ENCODE data around the gene TOE1. TPM values are rescaled to one million over a fixed set of nuclear protein-coding genes. Genes with fewer than 3 reads are reported as not detected.
"Not testable (repeated sequence)": the region's sequence is repeated elsewhere in the genome, so short reads cannot be mapped to it uniquely, and the experiment has no call there.

Gene TOE1
- total RNA-seq (10 to 100 TPM in 1 of 4 donors, 1 to 10 TPM in 3; 7.1 to 10.5 (median 7.3) TPM), polyA plus RNA-seq (10 to 100 TPM; 11.4 to 12.9 (median 12.0) TPM)

- peak; percentile 96 for DNase-seq
- H3K4me1 ChIP-seq = peaks cover 0 to 30% (median 28%) of the 10 kb centered on the region in 4 donors
- no peaks in the 10 kb centered on the region for H3K9me3 ChIP-seq
- TF ChIP-seq EP300 (IDR thresholded peaks at IDR 0.05) (no peak), POLR2A (IDR thresholded peaks at IDR 0.05) (peak; percentile 58 to 60), POLR2AphosphoS5 (IDR thresholded peaks at IDR 0.05) (peak; percentile 37 to 82 (median 64))
- WGBS, 2 donors = 0 to 1% methylated on average over 70 of the region's 70 CpGs
- H3K4me3 ChIP-seq = peak within 1 kb of the TSS; percentile 67 to 88 (median 76)
- peaks cover 23 to 34% (median 30%) of the 10 kb centered on the region in 4 donors for H3K36me3 ChIP-seq
- no peaks in the 10 kb centered on the region for H3K27me3 ChIP-seq
- intact Hi-C loops (cut with DNase I) = loop anchor here (1.0 to 5.0 kb wide), 4 partner anchors 36 to 462 kb away; partner anchors contain the start of genes MAST2, TESK2 and UROD
- peak within 1 kb of the TSS; percentile 92 to 98 (median 96) for H3K27ac ChIP-seq
These were observed at the start of gene TOE1, which contains the start of gene MUTYH for GRCh38 chr1:45339789-45340558. Gene TOE1, plus strand, starts transcription at chr1:45340170. Its CDS starts 83 bp downstream, at chr1:45340253. Gene MUTYH, minus strand, starts transcription at chr1:45340440. Its CDS starts 5,935 bp downstream, at chr1:45334505.

GRCh38 chr1:45291002-45291401, 49.0 kb upstream of the TOE1 start:
- H3K27ac ChIP-seq, DNase-seq, H3K9me3 ChIP-seq, H3K27me3 ChIP-seq, H3K36me3 ChIP-seq, H3K4me3 ChIP-seq, H3K4me1 ChIP-seq: not testable (repeated sequence)
- intact Hi-C loops (cut with DNase I) = loop anchor here (10.0 kb wide), 1 partner anchor 576 kb away; no protein-coding TSS in a partner anchor
- WGBS, 2 donors = 84 to 89% methylated on average over 6 of the region's 6 CpGs

GRCh38 chr1:45291716-45292115, 48.3 kb upstream of the TOE1 start:
- H3K36me3 ChIP-seq = no peaks in the 10 kb centered on the region
- no peak overlapping the region for H3K27ac ChIP-seq
- TF ChIP-seq POLR2AphosphoS5 (IDR thresholded peaks at IDR 0.05) = no peak
- TF ChIP-seq POLR2A (IDR thresholded peaks at IDR 0.05) = no peak
- TF ChIP-seq EP300 (IDR thresholded peaks at IDR 0.05) = no peak
- no peak for TF ChIP-seq CTCF (IDR thresholded peaks at IDR 0.05)
- no peak overlapping the region for H3K4me3 ChIP-seq
- 19 to 51% methylated on average over 2 of the region's 2 CpGs for WGBS, 2 donors
- intact Hi-C loops (cut with DNase I) = loop anchor here (10.0 kb wide), 1 partner anchor 577 kb away; no protein-coding TSS in a partner anchor
- H3K9me3 ChIP-seq = no peaks in the 10 kb centered on the region
- no peaks in the 10 kb centered on the region for H3K27me3 ChIP-seq
- H3K4me1 ChIP-seq = no peaks in the 10 kb centered on the region
- DNase-seq = no peak

GRCh38 chr1:45297666-45298356, 42.2 kb upstream of the TOE1 start:
- intact Hi-C loops (cut with DNase I) = loop anchor here (10.0 kb wide), 1 partner anchor 583 kb away; no protein-coding TSS in a partner anchor
- 86 to 87% methylated on average over 8 of the region's 8 CpGs for WGBS, 2 donors
- Histone ChIP-seq H3K9me3 (no peaks in the 10 kb centered on the region), H3K27me3 (no peaks in the 10 kb centered on the region), H3K4me1 (peaks cover 0 to 5% (median under 1%) of the 10 kb centered on the region in 4 donors), H3K4me3 (no peak overlapping the region), H3K27ac (no peak overlapping the region), H3K36me3 (no peaks in the 10 kb centered on the region)
- TF ChIP-seq EP300 (IDR thresholded peaks at IDR 0.05) (no peak), CTCF (IDR thresholded peaks at IDR 0.05) (no peak), POLR2A (IDR thresholded peaks at IDR 0.05) (no peak), POLR2AphosphoS5 (IDR thresholded peaks at IDR 0.05) (no peak)
- DNase-seq = no peak

GRCh38 chr1:45299296-45299695, 40.7 kb upstream of the TOE1 start:
- intact Hi-C loops (cut with DNase I) = loop anchor here (10.0 kb wide), 1 partner anchor 584 kb away; no protein-coding TSS in a partner anchor
- peaks cover 0 to 12% (median 5%) of the 10 kb centered on the region in 4 donors for H3K4me1 ChIP-seq
- no peaks in the 10 kb centered on the region for H3K36me3 ChIP-seq
- no peak for DNase-seq
- H3K4me3 ChIP-seq = no peak overlapping the region
- H3K27me3 ChIP-seq = no peaks in the 10 kb centered on the region
- H3K9me3 ChIP-seq = no peaks in the 10 kb centered on the region
- TF ChIP-seq CTCF (IDR thresholded peaks at IDR 0.05) (no peak), POLR2A (IDR thresholded peaks at IDR 0.05) (no peak), POLR2AphosphoS5 (IDR thresholded peaks at IDR 0.05) (no peak), EP300 (IDR thresholded peaks at IDR 0.05) (no peak)
- 71 to 75% methylated on average over 1 of the region's 1 CpG for WGBS, 2 donors
- H3K27ac ChIP-seq = no peak overlapping the region
